ENCODE measurements around the gene TMEM212.

GRCh38 chr3:171904829-171905228 lies 61.7 kb downstream of the TMEM212 start:
- no peak for TF ChIP-seq CTCF (IDR thresholded peaks at IDR 0.05; ENCODE audit: insufficient read depth, low read depth, low read length)
- no peak for TF ChIP-seq EZH2 (IDR thresholded peaks at IDR 0.05; ENCODE audit: insufficient read depth, low read length)
